ENCODE data around the gene NHLRC4. TPM values are rescaled to one million over a fixed set of nuclear protein-coding genes. Genes with fewer than 3 reads are reported as not detected.

The NHLRC4 gene
- polyA plus RNA-seq, 2 of the 4 experiments (the other 2 are of a cell fraction), result 0.03 to 0.09 TPM

DNA sequence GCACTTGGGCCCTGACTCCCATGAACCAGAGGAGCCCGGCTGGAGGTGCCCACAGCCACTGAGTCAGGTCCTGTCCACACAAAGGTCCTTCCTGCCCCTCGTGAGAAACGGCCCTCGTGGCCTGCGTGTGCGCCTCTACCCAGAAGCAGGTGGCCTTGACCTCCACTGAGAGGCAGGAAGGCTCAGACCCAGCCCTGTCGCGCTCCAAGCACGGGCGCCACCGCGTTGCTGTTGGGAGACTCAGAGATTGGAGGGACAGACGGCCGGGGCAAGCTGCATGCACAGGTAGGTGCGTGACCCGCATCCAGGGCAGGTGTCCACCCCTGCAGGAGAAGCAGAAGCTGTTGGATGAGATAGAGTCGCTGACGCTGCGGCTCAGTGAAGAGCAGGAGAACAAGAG is 47.4 kb upstream of the NHLRC4 start:
- DNase-seq (ENCODE audit: low read depth in 1 of 2, low spot score in 1 of 2) (no peak), FAIRE-seq (no peak), ATAC-seq (no peak)
- ChIA-PET CTCF (interaction anchor here (1.5 to 1.7 kb wide), 2 partner anchors 10 to 24 kb away, joined by 6 to 8 read pairs; no protein-coding TSS in a partner anchor), POLR2A (interaction anchor here (0.9 to 1.2 kb wide), 2 partner anchors 8 to 118 kb away, joined by 3 read pairs; partner anchors contain the start of genes CAPN15 and DECR2)
- Histone ChIP-seq H3K9me3 (no peaks in the 10 kb centered on the region), H3K4me1 (no peaks in the 10 kb centered on the region; the same call in 2 of the 3 replicates), H3K4me2 (no peak overlapping the region), H3K27ac (no peak overlapping the region), H3K4me3 (no peak overlapping the region)
- TF ChIP-seq ESRRA (IDR thresholded peaks at IDR 0.05; ENCODE audit: borderline replicate concordance, low read length), result no peak
- TF ChIP-seq RAD21 (conservative IDR thresholded peaks at IDR 0.05 in 1 of 2, IDR thresholded peaks at IDR 0.05 in 1 of 2), result no peak
- TF ChIP-seq JUN (IDR thresholded peaks at IDR 0.05), result no peak
- WGBS (ENCODE audit: missing lambda C conversion rate), result 93% methylated on average over 13 of the region's 19 CpGs

DNA sequence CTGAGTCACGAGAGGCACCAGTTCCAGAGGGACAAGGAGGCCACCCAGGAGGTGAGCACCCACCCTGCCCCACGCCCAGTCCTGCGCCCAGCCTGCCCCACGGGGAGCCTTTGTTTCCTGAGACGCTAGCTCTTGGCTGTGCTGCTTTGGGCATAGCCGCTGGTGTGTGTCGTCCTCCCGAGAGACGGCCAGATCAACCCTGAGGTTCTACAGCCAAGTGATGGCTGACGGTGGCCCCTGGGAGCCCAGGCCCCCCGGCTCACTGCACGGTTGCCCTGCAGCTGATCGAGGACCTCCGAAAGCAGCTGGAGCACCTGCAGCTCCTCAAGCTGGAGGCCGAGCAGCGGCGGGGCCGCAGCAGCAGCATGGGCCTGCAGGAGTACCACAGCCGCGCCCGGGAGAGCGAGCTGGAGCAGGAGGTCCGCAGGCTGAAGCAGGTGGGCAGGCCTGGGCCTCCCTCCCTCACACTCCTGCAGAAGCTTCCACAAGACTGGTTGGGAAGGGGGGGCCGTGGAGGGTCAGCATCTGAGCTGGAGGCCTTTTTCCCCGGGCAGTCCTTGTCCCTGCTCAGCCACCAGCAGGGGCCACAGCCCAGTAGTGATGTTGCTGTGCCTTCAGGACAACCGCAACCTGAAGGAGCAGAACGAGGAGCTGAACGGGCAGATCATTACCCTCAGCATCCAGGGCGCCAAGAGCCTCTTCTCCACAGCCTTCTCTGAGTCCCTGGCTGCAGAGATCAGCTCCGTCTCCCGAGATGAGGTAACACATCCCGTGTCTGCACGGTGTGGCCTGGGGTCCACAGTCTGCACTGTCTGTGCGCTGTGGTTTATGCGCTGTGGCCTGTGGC is 46.7 kb upstream of the NHLRC4 start:
- Histone ChIP-seq H3K4me2 (no peak overlapping the region), H3K4me1 (peaks cover 3% of the 10 kb centered on the region), H3K4me3 (no peak overlapping the region), H3K27ac (no peak overlapping the region), H3K9me3 (no peaks in the 10 kb centered on the region)
- TF ChIP-seq, protein P1, sequence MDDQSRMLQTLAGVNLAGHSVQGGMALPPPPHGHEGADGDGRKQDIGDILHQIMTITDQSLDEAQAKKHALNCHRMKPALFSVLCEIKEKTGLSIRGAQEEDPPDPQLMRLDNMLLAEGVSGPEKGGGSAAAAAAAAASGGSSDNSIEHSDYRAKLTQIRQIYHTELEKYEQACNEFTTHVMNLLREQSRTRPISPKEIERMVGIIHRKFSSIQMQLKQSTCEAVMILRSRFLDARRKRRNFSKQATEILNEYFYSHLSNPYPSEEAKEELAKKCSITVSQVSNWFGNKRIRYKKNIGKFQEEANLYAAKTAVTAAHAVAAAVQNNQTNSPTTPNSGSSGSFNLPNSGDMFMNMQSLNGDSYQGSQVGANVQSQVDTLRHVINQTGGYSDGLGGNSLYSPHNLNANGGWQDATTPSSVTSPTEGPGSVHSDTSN (IDR thresholded peaks at IDR 0.05), result no peak
- TF ChIP-seq POLR2A (IDR thresholded peaks at IDR 0.05; ENCODE audit: low read length) (no peak), HDAC2 (IDR thresholded peaks at IDR 0.05) (no peak), BHLHE40 (IDR thresholded peaks at IDR 0.05; ENCODE audit: low read depth, low read length) (no peak), KDM5A (IDR thresholded peaks at IDR 0.05) (no peak), RFX5 (IDR thresholded peaks at IDR 0.05) (no peak), RARB (CRISPR knock-in tag; IDR thresholded peaks at IDR 0.05) (no peak), EHF (CRISPR knock-in tag; IDR thresholded peaks at IDR 0.05) (no peak), JUN (IDR thresholded peaks at IDR 0.05) (no peak), RCOR1 (IDR thresholded peaks at IDR 0.05; ENCODE audit: low read depth, low read length) (no peak), JUNB (IDR thresholded peaks at IDR 0.05) (no peak), HEYL (CRISPR knock-in tag; IDR thresholded peaks at IDR 0.05) (no peak), ZC3H11A (IDR thresholded peaks at IDR 0.05) (no peak), HOXB13 (CRISPR knock-in tag; IDR thresholded peaks at IDR 0.05; ENCODE audit: low read depth) (no peak), CBX2 (IDR thresholded peaks at IDR 0.05; ENCODE audit: borderline replicate concordance, low read depth) (no peak), POLR2AphosphoS2 (conservative IDR thresholded peaks at IDR 0.05; ENCODE audit: low read length) (no peak)
- TF ChIP-seq, protein P2, sequence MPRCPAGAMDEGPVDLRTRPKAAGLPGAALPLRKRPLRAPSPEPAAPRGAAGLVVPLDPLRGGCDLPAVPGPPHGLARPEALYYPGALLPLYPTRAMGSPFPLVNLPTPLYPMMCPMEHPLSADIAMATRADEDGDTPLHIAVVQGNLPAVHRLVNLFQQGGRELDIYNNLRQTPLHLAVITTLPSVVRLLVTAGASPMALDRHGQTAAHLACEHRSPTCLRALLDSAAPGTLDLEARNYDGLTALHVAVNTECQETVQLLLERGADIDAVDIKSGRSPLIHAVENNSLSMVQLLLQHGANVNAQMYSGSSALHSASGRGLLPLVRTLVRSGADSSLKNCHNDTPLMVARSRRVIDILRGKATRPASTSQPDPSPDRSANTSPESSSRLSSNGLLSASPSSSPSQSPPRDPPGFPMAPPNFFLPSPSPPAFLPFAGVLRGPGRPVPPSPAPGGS (IDR thresholded peaks at IDR 0.05), result no peak
- TF ChIP-seq, protein P3, sequence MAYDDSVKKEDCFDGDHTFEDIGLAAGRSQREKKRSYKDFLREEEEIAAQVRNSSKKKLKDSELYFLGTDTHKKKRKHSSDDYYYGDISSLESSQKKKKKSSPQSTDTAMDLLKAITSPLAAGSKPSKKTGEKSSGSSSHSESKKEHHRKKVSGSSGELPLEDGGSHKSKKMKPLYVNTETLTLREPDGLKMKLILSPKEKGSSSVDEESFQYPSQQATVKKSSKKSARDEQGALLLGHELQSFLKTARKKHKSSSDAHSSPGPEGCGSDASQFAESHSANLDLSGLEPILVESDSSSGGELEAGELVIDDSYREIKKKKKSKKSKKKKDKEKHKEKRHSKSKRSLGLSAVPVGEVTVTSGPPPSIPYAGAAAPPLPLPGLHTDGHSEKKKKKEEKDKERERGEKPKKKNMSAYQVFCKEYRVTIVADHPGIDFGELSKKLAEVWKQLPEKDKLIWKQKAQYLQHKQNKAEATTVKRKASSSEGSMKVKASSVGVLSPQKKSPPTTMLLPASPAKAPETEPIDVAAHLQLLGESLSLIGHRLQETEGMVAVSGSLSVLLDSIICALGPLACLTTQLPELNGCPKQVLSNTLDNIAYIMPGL (CRISPR knock-in tag; IDR thresholded peaks at IDR 0.05; ENCODE audit: borderline replicate concordance), result no peak
- TF ChIP-seq, protein P4, sequence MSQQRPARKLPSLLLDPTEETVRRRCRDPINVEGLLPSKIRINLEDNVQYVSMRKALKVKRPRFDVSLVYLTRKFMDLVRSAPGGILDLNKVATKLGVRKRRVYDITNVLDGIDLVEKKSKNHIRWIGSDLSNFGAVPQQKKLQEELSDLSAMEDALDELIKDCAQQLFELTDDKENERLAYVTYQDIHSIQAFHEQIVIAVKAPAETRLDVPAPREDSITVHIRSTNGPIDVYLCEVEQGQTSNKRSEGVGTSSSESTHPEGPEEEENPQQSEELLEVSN (IDR thresholded peaks at IDR 0.05; ENCODE audit: borderline replicate concordance, low read depth), result no peak
- TF ChIP-seq, protein P5, sequence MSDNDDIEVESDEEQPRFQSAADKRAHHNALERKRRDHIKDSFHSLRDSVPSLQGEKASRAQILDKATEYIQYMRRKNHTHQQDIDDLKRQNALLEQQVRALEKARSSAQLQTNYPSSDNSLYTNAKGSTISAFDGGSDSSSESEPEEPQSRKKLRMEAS (IDR thresholded peaks at IDR 0.05), result no peak
- FAIRE-seq (no peak), ATAC-seq (no peak), DNase-seq (ENCODE audit: low read depth in 1 of 2, low spot score in 1 of 2) (no peak)
- WGBS (ENCODE audit: missing lambda C conversion rate), result 97% methylated on average over 26 of the region's 35 CpGs
- POLR2A ChIA-PET, result interaction anchor here (1.2 kb wide), 1 partner anchor 119 kb away, joined by 3 read pairs; the partner anchor contains the start of gene DECR2
- CTCF ChIA-PET, result interaction anchor here (1.0 to 1.7 kb wide), 2 partner anchors 10 to 38 kb away, joined by 3 to 8 read pairs; no protein-coding TSS in a partner anchor
